GM23338 (cell line): ENCODE data around the gene SEMA5A. TPM values are rescaled to one million over a fixed set of nuclear protein-coding genes. Genes with fewer than 3 reads are reported as not detected.

Experiments used
- ATAC-seq: fragments of 200-7000 bp; cut with Tn5 transposase; 3 replicates; pipeline ENCODE4 v1.9.1; 2020
- DNase-seq: peaks from one replicate; pipeline ENCODE4 v3.0.0-alpha.2; 2015; ENCODE audit warnings: low spot score
- H2AFZ ChIP-seq: fragments of 200-600 bp; sonication (generic); 2 replicates; pipeline ENCODE4 v1.8.0; 2016; ENCODE audit warnings: antibody characterized with exemption, mild to moderate bottlenecking, moderate library complexity
- H3F3A ChIP-seq: fragments of 200-600 bp; sonication (generic); replicated peaks from 2 replicates; pipeline ENCODE4 v1.8.0; 2017; ENCODE audit warnings: antibody characterized with exemption, mixed run types, low read depth
- H3K27ac ChIP-seq: fragments of 200-600 bp; sonication (generic); 2 replicates; pipeline ENCODE4 v1.6.1; 2016; ENCODE audit warnings: low read depth
- H3K27me3 ChIP-seq: fragments of 200-600 bp; sonication (generic); 2 replicates; pipeline ENCODE4 v1.8.0; 2016; ENCODE audit warnings: mild to moderate bottlenecking, mixed run types, moderate library complexity; ENCODE audit not compliant: insufficient read depth
- H3K36me3 ChIP-seq: fragments of 200-600 bp; sonication (generic); 2 replicates; pipeline ENCODE4 v1.8.0; 2016; ENCODE audit warnings: mild to moderate bottlenecking; ENCODE audit not compliant: insufficient read depth
- H3K4me1 ChIP-seq: fragments of 200-600 bp; sonication (generic); 2 replicates; pipeline ENCODE4 v1.8.0; 2016; ENCODE audit warnings: mild to moderate bottlenecking, moderate library complexity; ENCODE audit not compliant: insufficient read depth
- H3K4me2 ChIP-seq: fragments of 200-600 bp; sonication (generic); 2 replicates; pipeline ENCODE4 v1.7.1; 2017; ENCODE audit warnings: mixed run types
- H3K4me3 ChIP-seq: fragments of 200-600 bp; sonication (generic); 2 replicates; pipeline ENCODE4 v1.6.1; 2016; ENCODE audit warnings: mixed run types
- H3K79me2 ChIP-seq: fragments of 200-600 bp; sonication (generic); replicated peaks from 2 replicates; pipeline ENCODE4 v1.8.0; 2017; ENCODE audit warnings: mild to moderate bottlenecking; ENCODE audit not compliant: insufficient read depth
- H3K9me2 ChIP-seq: fragments of 200-600 bp; sonication (generic); 2 replicates; pipeline ENCODE4 v1.8.0; 2017; ENCODE audit not compliant: insufficient read depth
- H4K20me1 ChIP-seq: fragments of 200-600 bp; sonication (generic); replicated peaks from 2 replicates; pipeline ENCODE4 v1.8.0; 2017; ENCODE audit warnings: mild to moderate bottlenecking; ENCODE audit not compliant: insufficient read depth
- H3K27ac Mint-ChIP-seq: 2 replicates; pipeline ENCODE4 v1.8.0; 2020; ENCODE audit warnings: inconsistent platforms, mild to moderate bottlenecking, moderate library complexity, mixed read lengths
- H3K27me3 Mint-ChIP-seq: 3 replicates; pipeline ENCODE4 v1.8.0; 2022; ENCODE audit warnings: low read depth, mild to moderate bottlenecking, moderate library complexity, mixed read lengths, inconsistent platforms; ENCODE audit not compliant: insufficient read depth, poor library complexity
- H3K36me3 Mint-ChIP-seq: 3 replicates; pipeline ENCODE4 v1.8.0; 2021; ENCODE audit warnings: low read depth, mild to moderate bottlenecking, inconsistent platforms, moderate library complexity, mixed read lengths
- H3K4me1 Mint-ChIP-seq: 3 replicates; pipeline ENCODE4 v1.8.0; 2020; ENCODE audit warnings: mild to moderate bottlenecking, inconsistent platforms, mixed read lengths
- H3K4me3 Mint-ChIP-seq: 3 replicates; pipeline ENCODE4 v1.8.0; 2021; ENCODE audit warnings: moderate library complexity, mild to moderate bottlenecking, inconsistent platforms, mixed read lengths
- H3K9me3 Mint-ChIP-seq: 3 replicates; pipeline ENCODE4 v1.8.0; 2020; ENCODE audit warnings: moderate library complexity, mild to moderate bottlenecking, inconsistent platforms, mixed read lengths
- EZH2 ChIP-seq: fragments of 200-600 bp; sonication (generic); IDR thresholded peaks from one replicate; pipeline ENCODE4 v1.8.0; 2017; ENCODE audit warnings: antibody characterized with exemption, mild to moderate bottlenecking, low read depth; ENCODE audit not compliant: unreplicated experiment
- JUNB ChIP-seq: IDR thresholded peaks from one replicate; pipeline ENCODE4 v1.6.1; 2016; ENCODE audit warnings: antibody characterized with exemption; ENCODE audit not compliant: unreplicated experiment
- NANOG ChIP-seq: IDR thresholded peaks from 2 replicates; pipeline ENCODE4 v1.6.1; 2016; ENCODE audit warnings: antibody characterized with exemption, borderline replicate concordance
- REST ChIP-seq: IDR thresholded peaks from one replicate; pipeline ENCODE4 v1.6.1; 2018; ENCODE audit warnings: antibody characterized with exemption; ENCODE audit not compliant: unreplicated experiment
- ZNF114 ChIP-seq: fragments of 250-450 bp; sonication (Bioruptor Pico); IDR thresholded peaks from 2 replicates; pipeline ENCODE4 v1.5.0; 2020; ENCODE audit warnings: mild to moderate bottlenecking, moderate library complexity
- polyA plus RNA-seq: library from polyadenylated mRNA; unstranded; fragments of >200 nt; fragmentation: Nextera tagmentation; extraction: Ambion mirVana; gene quantifications from 2 replicates; pipeline ENCODE4 v1.2.1, GENCODE V29; 2016
- total RNA-seq: library from RNA; depleted of rRNA; stranded (reverse); fragments of >200 nt; shearing (Covaris generic); gene quantifications from 2 replicates; pipeline ENCODE4 v1.2.3, GENCODE V29; 2014
- TF ChIP-seq, protein P1 (sequence below): fragments of 250-450 bp; sonication (Bioruptor Pico); IDR thresholded peaks from 2 replicates; pipeline ENCODE4 v1.5.0; 2020; ENCODE audit warnings: mild to moderate bottlenecking, moderate library complexity

Gene SEMA5A
- total and polyA plus RNA-seq, 2 experiments from 2014 or later, result 2.1 to 8.1 TPM

- TF ChIP-seq, protein P1, sequence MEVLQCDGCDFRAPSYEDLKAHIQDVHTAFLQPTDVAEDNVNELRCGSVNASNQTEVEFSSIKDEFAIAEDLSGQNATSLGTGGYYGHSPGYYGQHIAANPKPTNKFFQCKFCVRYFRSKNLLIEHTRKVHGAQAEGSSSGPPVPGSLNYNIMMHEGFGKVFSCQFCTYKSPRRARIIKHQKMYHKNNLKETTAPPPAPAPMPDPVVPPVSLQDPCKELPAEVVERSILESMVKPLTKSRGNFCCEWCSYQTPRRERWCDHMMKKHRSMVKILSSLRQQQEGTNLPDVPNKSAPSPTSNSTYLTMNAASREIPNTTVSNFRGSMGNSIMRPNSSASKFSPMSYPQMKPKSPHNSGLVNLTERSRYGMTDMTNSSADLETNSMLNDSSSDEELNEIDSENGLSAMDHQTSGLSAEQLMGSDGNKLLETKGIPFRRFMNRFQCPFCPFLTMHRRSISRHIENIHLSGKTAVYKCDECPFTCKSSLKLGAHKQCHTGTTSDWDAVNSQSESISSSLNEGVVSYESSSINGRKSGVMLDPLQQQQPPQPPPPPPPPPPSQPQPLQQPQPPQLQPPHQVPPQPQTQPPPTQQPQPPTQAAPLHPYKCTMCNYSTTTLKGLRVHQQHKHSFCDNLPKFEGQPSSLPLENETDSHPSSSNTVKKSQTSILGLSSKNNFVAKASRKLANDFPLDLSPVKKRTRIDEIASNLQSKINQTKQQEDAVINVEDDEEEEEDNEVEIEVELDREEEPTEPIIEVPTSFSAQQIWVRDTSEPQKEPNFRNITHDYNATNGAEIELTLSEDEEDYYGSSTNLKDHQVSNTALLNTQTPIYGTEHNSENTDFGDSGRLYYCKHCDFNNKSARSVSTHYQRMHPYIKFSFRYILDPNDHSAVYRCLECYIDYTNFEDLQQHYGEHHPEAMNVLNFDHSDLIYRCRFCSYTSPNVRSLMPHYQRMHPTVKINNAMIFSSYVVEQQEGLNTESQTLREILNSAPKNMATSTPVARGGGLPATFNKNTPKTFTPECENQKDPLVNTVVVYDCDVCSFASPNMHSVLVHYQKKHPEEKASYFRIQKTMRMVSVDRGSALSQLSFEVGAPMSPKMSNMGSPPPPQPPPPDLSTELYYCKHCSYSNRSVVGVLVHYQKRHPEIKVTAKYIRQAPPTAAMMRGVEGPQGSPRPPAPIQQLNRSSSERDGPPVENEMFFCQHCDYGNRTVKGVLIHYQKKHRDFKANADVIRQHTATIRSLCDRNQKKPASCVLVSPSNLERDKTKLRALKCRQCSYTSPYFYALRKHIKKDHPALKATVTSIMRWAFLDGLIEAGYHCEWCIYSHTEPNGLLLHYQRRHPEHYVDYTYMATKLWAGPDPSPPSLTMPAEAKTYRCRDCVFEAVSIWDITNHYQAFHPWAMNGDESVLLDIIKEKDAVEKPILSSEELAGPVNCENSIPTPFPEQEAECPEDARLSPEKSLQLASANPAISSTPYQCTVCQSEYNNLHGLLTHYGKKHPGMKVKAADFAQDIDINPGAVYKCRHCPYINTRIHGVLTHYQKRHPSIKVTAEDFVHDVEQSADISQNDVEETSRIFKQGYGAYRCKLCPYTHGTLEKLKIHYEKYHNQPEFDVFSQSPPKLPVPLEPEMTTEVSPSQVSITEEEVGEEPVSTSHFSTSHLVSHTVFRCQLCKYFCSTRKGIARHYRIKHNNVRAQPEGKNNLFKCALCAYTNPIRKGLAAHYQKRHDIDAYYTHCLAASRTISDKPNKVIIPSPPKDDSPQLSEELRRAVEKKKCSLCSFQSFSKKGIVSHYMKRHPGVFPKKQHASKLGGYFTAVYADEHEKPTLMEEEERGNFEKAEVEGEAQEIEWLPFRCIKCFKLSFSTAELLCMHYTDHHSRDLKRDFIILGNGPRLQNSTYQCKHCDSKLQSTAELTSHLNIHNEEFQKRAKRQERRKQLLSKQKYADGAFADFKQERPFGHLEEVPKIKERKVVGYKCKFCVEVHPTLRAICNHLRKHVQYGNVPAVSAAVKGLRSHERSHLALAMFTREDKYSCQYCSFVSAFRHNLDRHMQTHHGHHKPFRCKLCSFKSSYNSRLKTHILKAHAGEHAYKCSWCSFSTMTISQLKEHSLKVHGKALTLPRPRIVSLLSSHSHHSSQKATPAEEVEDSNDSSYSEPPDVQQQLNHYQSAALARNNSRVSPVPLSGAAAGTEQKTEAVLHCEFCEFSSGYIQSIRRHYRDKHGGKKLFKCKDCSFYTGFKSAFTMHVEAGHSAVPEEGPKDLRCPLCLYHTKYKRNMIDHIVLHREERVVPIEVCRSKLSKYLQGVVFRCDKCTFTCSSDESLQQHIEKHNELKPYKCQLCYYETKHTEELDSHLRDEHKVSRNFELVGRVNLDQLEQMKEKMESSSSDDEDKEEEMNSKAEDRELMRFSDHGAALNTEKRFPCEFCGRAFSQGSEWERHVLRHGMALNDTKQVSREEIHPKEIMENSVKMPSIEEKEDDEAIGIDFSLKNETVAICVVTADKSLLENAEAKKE (CRISPR knock-in tag), result no peak
- TF ChIP-seq ZNF114 (CRISPR knock-in tag), result no peak
These were observed 11.8 kb upstream of the SEMA5A start (continued) for GRCh38 chr5:9557696-9558095.

DNA sequence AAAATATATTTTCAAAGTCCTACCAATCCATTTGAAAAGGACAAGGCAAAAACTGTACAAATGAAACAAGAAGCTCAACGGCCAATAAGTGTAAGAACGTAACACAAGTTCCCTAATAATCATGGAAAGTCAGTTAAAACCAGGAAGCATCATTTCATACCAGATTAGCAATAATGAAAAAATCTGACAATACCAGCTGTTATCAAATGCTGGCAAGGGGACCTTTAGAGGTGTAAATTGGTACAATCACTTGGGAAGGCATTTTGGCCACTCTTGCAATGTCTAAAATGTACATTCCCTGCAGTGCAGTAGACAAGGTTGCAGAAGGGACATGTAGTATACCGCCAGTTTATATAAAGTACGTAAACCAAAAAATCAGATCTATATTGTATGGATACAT is 10.1 kb upstream of the SEMA5A start:
- H3K27ac ChIP-seq, result no peak overlapping the region
- H3K4me1 Mint-ChIP-seq, result peaks cover 9% of the 10 kb centered on the region
- TF ChIP-seq, protein P1 (CRISPR knock-in tag), result no peak
- TF ChIP-seq ZNF114 (CRISPR knock-in tag) (no peak), JUNB (no peak), EZH2 (no peak), REST (no peak), NANOG (no peak)

More for the DNA sequence above, 10.1 kb upstream of the SEMA5A start:
- ATAC-seq (no peak), DNase-seq (no peak)
- no peak overlapping the region for H3K4me3 Mint-ChIP-seq
- H4K20me1 ChIP-seq, result no peaks in the 10 kb centered on the region
- H3K27me3 Mint-ChIP-seq, result no peaks in the 10 kb centered on the region
- H3K79me2 ChIP-seq, result no peaks in the 10 kb centered on the region
- H3K27ac Mint-ChIP-seq, result no peak overlapping the region
- H3K9me2 ChIP-seq, result 0 out of 2 replicates have a peak, but pooled peaks cover 3% of the 10 kb centered on the region
- H3F3A ChIP-seq, result no peaks in the 10 kb centered on the region
- no peaks in the 10 kb centered on the region for H3K9me3 Mint-ChIP-seq
- H3K4me1 ChIP-seq, result no peaks in the 10 kb centered on the region; the same call in 1 of the 2 replicates
- no peaks in the 10 kb centered on the region for H3K27me3 ChIP-seq
- no peak overlapping the region for H3K4me2 ChIP-seq
- no peaks in the 10 kb centered on the region for H3K36me3 ChIP-seq
- peaks cover 8% of the 10 kb centered on the region; the same call in 2 of the 3 replicates for H3K36me3 Mint-ChIP-seq
- no peak overlapping the region for H2AFZ ChIP-seq
- no peak overlapping the region for H3K4me3 ChIP-seq
